Prostate gland (tissue), 2 donors: Measurements from ENCODE around the gene C22orf23. TPM values are rescaled to one million over a fixed set of nuclear protein-coding genes. Genes with fewer than 3 reads are reported as not detected.

Experiments used
- DNase-seq: peaks from one replicate; pipeline ENCODE4 v3.0.0-alpha.2; 2019; ENCODE audit warnings: low spot score
- H3K27ac ChIP-seq, 2 donors: fragments of 200-600 bp; sonication (generic); 2 replicates each; pipeline ENCODE4 v1.5.1; 2017 to 2019
- H3K27me3 ChIP-seq: fragments of 200-600 bp; sonication (generic); replicated peaks from 2 replicates; pipeline ENCODE4 v1.5.1; 2019; ENCODE audit not compliant: insufficient read depth
- H3K36me3 ChIP-seq, 2 donors: fragments of 200-600 bp; sonication (generic); 1 replicate in 1 of 2; 2 replicates in 1 of 2; pipeline versions ENCODE4 v1.5.1 to v1.8.1; 2017 to 2019
- H3K4me1 ChIP-seq: fragments of 200-600 bp; sonication (generic); replicated peaks from 2 replicates; pipeline ENCODE4 v1.5.1; 2019
- H3K4me3 ChIP-seq, 2 donors: fragments of 200-600 bp; sonication (generic); 2 replicates each; pipeline ENCODE4 v1.5.1; 2017 to 2019
- H3K9me3 ChIP-seq: fragments of 200-600 bp; sonication (generic); 2 replicates; pipeline ENCODE4 v1.5.1; 2017
- POLR2A ChIP-seq: fragments of 450-650 bp; IDR thresholded peaks from one replicate; pipeline ENCODE4 v1.6.1; 2016; ENCODE audit warnings: antibody characterized with exemption, mild to moderate bottlenecking
- POLR2AphosphoS5 ChIP-seq: sonication (generic); formaldehyde crosslinking; IDR thresholded peaks from one replicate; pipeline ENCODE4 v1.6.1; 2017; ENCODE audit warnings: antibody characterized with exemption
- WGBS: methylation state at CpG from one replicate; pipeline ENCODE4 v1.1.5; 2018; 5-methylcytosine and 5-hydroxymethylcytosine counted together
- intact Hi-C: fragments of 100-400 bp; cut with DNase I; formaldehyde crosslinking; loops from one replicate; pipeline ENCODE4 v1.14.2; 2022
- total RNA-seq, 2 donors: library from RNA; depleted of rRNA; stranded (reverse); fragments of >200 nt; gene quantifications; one replicate each; pipeline ENCODE4 v1.1.0, GENCODE V29; 2016
- TF ChIP-seq, protein P1 (sequence below), 4 experiments: fragments of 200-600 bp in 2 of 4; fragments of 450-650 bp in 2 of 4; sonication (generic) in 2 of 4; IDR thresholded peaks; 1 replicate in 3 of 4; 2 replicates in 1 of 4; pipeline ENCODE4 v1.5.1; 2016 to 2019; ENCODE audit warnings: antibody characterized with exemption in 4 of 4, mild to moderate bottlenecking in 2 of 4, moderate library complexity in 2 of 4

C22orf23 gene
- total RNA-seq, 2 donors from 2014 or later: 9.7 TPM; not detected in 1

DNA sequence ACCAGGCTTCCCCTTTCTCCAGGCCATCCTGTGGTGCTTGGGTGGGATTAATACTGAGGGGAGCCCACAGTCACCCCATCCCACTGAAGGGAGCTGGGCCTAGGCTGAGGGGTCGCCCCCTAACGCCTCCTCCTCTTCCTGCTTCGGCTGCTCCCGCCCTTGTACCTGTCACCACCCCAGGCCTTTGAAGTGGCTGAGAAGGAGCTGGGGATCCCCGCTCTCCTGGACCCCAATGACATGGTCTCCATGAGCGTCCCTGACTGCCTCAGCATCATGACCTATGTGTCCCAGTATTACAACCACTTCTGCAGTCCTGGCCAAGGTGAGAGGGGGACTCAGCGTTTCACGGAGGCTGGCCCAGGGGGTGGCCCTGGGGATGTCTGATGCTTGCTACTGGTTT, 41.2 kb downstream of the C22orf23 start:
- intact Hi-C loops: no loop called here
- Histone ChIP-seq H3K27ac (peak overlapping the region in 1 of 2 donors; percentile 66), H3K4me3 (no peak overlapping the region), H3K4me1 (peaks cover 4% of the 10 kb centered on the region), H3K36me3 (peaks cover 0 to 7% of the 10 kb centered on the region in 2 donors), H3K9me3 (no peaks in the 10 kb centered on the region), H3K27me3 (no peaks in the 10 kb centered on the region)
- no peak for DNase-seq
- whole genome bisulfite sequencing: 72% methylated on average over 8 of the region's 8 CpGs
- no peak for TF ChIP-seq POLR2AphosphoS5
- no peak for TF ChIP-seq POLR2A
- TF ChIP-seq, protein P1, sequence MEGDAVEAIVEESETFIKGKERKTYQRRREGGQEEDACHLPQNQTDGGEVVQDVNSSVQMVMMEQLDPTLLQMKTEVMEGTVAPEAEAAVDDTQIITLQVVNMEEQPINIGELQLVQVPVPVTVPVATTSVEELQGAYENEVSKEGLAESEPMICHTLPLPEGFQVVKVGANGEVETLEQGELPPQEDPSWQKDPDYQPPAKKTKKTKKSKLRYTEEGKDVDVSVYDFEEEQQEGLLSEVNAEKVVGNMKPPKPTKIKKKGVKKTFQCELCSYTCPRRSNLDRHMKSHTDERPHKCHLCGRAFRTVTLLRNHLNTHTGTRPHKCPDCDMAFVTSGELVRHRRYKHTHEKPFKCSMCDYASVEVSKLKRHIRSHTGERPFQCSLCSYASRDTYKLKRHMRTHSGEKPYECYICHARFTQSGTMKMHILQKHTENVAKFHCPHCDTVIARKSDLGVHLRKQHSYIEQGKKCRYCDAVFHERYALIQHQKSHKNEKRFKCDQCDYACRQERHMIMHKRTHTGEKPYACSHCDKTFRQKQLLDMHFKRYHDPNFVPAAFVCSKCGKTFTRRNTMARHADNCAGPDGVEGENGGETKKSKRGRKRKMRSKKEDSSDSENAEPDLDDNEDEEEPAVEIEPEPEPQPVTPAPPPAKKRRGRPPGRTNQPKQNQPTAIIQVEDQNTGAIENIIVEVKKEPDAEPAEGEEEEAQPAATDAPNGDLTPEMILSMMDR (IDR thresholded peaks at IDR 0.05): no peak

GRCh38 chr22:37911697-37912096, 41.7 kb downstream of the C22orf23 start:
- Histone ChIP-seq H3K36me3 (peaks cover 0 to 7% of the 10 kb centered on the region in 2 donors), H3K27ac (peak overlapping the region; percentile 66 to 68), H3K4me3 (no peak overlapping the region), H3K4me1 (peaks cover 4% of the 10 kb centered on the region), H3K9me3 (no peaks in the 10 kb centered on the region), H3K27me3 (no peaks in the 10 kb centered on the region)
- TF ChIP-seq POLR2AphosphoS5 (no peak), POLR2A (no peak)
- TF ChIP-seq, protein P1 (IDR thresholded peaks at IDR 0.05): no peak
- intact Hi-C loops: no loop called here
- WGBS: 42% methylated on average over 8 of the region's 8 CpGs
- no peak for DNase-seq

DNA sequence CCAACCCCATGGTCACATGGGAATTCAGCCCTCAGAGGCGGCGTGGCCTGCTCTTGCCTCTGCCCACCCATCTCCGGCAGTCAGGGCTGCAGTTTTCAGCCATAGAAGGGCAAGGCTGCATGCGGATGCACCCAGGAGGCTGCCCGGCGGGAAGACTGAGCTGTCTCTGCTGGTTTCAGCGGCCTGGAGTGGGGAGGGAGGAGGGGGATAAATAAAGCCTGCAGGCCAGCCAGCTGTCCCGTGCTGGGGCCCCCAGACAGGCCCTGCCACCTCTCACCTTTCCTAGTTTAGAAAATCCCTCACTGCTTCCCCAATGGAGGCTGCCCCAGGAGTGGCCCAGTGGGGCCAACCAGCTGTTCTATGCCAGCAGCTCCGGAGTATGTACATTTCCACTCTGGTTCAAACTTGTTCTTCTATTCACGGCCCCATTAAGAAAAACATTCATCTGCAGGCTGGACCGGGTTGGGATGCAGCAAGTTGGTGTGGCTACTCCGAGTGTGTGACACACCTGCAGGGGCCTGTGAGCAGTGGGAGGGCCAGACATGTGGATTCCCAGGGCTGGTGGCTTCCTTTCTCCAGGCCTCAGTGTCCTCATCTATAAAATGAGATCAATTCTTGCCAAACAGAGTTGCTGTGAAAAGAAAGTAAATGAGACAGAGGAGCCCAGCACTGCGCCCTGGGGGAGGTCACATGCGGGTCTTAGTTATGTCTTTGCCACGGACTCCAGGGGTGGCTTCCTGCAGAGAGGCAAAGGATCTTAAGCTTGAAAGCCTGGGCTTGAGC, 42.3 kb downstream of the C22orf23 start:
- intact Hi-C loops: no loop called here
- Histone ChIP-seq H3K4me3 (no peak overlapping the region), H3K36me3 (peaks cover 0 to 7% of the 10 kb centered on the region in 2 donors), H3K27me3 (no peaks in the 10 kb centered on the region), H3K27ac (peak overlapping the region; percentile 66 to 68), H3K4me1 (peaks cover 4% of the 10 kb centered on the region), H3K9me3 (no peaks in the 10 kb centered on the region)
- TF ChIP-seq, protein P1 (IDR thresholded peaks at IDR 0.05): no peak
- peak; percentile 23 for TF ChIP-seq POLR2AphosphoS5
- WGBS: 49% methylated on average over 15 of the region's 15 CpGs
- DNase-seq: no peak

DNA sequence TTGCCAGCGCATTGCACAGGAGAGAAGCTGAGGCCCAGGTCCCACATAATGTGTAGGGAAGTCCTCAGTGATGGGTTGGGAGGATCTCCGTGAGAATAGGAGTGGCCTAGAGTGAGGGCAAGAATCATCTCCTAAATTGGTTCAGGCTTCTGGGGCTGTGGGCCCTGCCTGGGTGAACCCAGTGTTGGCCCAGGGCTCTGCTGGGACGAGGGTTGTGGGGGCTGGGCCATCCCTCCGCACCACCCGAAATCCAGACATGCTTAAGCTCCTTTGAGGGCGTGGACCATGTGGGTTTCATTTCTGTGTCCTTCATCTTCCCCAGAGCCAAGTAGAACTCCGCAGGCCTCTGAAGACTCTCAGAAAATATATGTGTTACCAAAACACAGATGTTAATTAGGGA, 43.6 kb downstream of the C22orf23 start:
- H3K36me3 ChIP-seq: peaks cover 0 to 7% of the 10 kb centered on the region in 2 donors
- no peaks in the 10 kb centered on the region for H3K9me3 ChIP-seq
- no peaks in the 10 kb centered on the region for H3K27me3 ChIP-seq
- TF ChIP-seq POLR2A (no peak), POLR2AphosphoS5 (no peak)
- TF ChIP-seq, protein P1 (IDR thresholded peaks at IDR 0.05): no peak
- H3K4me3 ChIP-seq: no peak overlapping the region
- peak overlapping the region; percentile 66 to 68 for H3K27ac ChIP-seq
- H3K4me1 ChIP-seq: peaks cover 4% of the 10 kb centered on the region
- intact Hi-C loops: no loop called here
- 70% methylated on average over 7 of the region's 7 CpGs for WGBS
- no peak for DNase-seq
